NCI-H2171 (cell line): ENCODE measurements around the gene SLC16A12.

ENCODE experiments used
- DNase-seq: peaks from one replicate; lab custom pipeline; 2025; lab: John Stamatoyannopoulos, UW

SLC16A12 gene, protein sequence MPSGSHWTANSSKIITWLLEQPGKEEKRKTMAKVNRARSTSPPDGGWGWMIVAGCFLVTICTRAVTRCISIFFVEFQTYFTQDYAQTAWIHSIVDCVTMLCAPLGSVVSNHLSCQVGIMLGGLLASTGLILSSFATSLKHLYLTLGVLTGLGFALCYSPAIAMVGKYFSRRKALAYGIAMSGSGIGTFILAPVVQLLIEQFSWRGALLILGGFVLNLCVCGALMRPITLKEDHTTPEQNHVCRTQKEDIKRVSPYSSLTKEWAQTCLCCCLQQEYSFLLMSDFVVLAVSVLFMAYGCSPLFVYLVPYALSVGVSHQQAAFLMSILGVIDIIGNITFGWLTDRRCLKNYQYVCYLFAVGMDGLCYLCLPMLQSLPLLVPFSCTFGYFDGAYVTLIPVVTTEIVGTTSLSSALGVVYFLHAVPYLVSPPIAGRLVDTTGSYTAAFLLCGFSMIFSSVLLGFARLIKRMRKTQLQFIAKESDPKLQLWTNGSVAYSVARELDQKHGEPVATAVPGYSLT

GRCh38 chr10:89535171-89536012 lies at the start of gene SLC16A12:
TSS of gene SLC16A12 (minus strand) at chr10:89535594. CDS start at chr10:89462578, 73,016 bp downstream.
- DNase-seq = no peak

DNA sequence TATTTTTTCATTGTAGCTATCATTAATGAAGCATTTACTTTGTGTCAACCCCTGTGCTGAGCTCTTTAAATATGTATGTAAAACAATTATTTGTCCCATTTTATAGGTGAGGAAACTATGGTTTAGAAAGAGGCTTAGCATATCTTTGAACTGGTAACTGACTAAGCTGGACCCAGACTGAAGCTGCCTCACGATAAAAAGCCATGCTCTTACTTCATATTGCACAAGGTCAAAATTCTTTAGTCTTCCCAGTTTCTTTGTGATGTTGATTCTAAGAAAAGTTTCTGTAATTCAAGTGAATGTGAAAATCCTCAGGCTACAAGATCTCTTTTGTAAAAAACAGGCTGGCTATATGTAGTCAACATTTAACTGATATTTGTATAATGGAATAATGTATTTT lies 46.6 kb upstream of the SLC16A12 start:
- no peak for DNase-seq

- no peak for DNase-seq
Observed at GRCh38 chr10:89580243-89580642, 44.8 kb upstream of the SLC16A12 start.

GRCh38 chr10:89576696-89577095 lies 41.3 kb upstream of the SLC16A12 start:
- DNase-seq = no peak

GRCh38 chr10:89576022-89576421 lies 40.6 kb upstream of the SLC16A12 start:
- DNase-seq = no peak

- no peak for DNase-seq
Observed at GRCh38 chr10:89575031-89575430, 39.6 kb upstream of the SLC16A12 start.

DNA sequence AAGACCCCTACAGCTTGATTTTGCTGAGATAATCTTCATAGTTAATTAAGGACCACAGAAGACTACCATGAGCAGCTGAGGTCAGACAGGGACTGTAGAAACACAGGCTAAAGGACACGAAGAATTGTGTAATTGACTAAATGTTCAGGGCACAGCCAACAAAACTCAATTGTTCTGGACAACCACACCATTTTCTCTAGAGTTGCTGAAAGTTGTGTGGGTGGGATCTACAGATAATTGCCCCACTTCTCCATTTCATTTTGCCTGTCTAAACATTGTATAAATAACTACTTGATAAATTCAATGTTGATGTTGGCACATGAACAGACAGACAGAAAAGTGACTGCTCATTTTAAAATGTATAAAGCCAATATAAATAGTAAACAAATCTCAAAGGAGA lies 39.0 kb upstream of the SLC16A12 start:
- no peak for DNase-seq

DNA sequence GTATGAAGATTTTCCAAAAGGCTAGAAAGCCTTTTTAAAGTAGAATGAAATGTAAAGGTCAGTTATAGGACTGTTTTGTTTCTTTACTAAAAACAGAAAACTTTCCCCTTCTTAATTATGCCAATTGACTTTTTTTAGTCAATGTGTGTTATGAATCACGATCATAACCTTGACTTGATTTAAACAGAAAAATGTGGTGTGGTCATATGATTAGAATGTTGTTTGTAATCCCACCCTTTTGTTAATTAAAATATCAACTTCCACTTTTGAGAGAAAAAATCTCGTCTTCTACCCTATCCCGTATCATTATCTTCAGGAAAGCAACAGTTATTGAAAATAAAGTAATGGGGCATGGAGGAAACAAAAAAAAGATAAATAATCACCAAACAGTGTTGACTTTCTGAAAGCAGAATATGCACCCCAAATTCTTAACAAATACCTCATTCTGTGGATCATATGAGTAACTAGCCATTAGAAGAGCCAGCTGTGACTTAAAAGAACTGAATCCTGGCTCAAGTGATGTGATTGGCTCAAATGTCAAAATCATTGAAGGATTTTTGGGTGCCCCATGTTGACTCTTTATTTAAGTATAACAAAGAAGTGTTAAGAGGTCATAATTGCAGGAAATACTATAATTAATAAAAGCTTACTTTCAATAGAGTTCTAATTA lies 32.3 kb upstream of the SLC16A12 start:
- DNase-seq = no peak

GRCh38 chr10:89566992-89567391 lies 31.6 kb upstream of the SLC16A12 start:
- no peak for DNase-seq

GRCh38 chr10:89566095-89566950 lies 30.9 kb upstream of the SLC16A12 start:
- DNase-seq = no peak

GRCh38 chr10:89565180-89565579 lies 29.8 kb upstream of the SLC16A12 start:
- DNase-seq = no peak

DNA sequence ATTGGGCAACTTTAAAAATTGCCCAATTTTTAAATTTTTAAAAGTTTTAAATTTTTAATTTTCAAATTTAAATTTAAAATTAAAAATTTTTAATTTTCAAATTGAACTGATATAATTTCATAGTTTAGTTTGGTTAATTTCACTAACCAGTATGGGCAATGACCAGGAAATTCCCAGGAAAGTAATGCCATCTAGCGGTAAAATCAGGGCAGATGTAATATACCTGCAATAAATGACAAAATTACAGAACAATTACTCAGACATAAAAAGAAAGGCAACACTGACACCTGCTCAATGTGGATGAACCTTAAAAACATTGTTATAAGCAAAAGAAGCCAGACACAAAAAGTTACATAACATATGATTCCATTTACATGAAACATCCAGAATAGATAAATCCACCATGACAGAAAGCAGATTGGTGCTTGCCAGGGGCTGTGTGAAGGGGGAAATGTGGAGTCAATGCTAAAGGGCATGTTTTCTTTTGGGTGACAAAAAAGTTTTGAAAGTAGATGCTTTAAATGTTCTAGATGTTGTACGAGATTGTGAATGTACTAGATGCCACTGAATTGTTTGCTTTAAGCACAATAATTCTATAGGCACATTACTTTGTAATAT lies 28.6 kb upstream of the SLC16A12 start:
- peak; percentile 11 for DNase-seq

DNA sequence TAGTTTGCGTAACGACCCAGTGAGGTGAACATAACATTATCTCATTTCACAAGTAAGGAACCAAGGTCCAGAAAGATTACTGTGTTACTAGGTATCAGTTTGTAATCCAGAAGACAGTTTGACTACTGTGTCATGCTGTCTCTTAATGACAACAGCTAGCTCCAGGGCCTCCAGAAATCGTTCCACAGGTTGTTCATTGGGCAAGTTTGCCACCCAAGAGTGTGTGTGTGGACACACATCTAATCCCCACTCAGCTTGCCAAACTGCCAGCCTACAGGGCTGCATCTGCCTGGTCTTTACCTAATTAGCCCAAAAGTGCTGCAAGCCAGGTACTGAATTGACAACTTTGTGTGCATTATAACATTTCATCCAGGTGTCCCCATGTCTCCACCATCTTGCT lies 27.9 kb upstream of the SLC16A12 start:
- no peak for DNase-seq

DNA sequence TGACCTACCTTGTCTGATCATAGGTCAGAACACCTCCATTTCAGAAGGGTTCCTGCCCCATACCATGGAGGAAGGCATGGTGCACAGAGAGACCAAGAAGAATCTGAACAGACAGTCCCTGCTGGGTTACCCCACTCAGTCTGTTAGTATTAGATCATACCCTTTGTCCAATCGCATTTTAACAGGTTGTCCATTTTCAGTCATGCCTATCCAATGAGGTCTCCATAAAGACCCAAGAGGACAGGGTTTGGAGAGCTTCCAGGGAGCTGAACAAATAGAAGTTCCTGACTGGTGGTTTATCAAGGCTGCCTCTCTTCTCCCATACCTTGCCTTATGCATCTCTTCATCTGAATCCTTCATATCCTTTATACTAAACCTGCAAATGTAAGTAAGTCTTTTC lies 21.2 kb upstream of the SLC16A12 start:
- DNase-seq = no peak

- DNase-seq = no peak
Observed at GRCh38 chr10:89555688-89556445, 20.5 kb upstream of the SLC16A12 start.

DNA sequence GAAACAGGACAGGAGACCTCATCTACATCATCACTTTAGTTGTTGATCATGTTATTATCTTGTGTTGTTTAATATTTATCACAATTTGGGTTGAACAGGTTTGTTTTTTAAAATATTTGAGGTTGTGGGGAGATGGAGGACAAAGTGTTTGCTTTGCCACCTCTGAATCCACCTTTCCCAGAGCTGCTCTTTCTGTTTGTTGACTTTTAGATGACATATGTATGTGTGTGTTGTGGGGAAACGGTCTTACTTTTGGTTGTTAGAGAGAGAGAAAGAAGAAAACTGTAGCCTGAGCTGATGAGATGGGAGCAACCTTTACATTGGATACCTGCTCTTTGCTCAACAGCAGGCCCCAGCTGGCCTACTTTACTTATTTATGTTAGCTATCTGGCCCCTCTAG lies 19.0 kb upstream of the SLC16A12 start:
- DNase-seq = no peak

GRCh38 chr10:89553064-89553734 lies 17.8 kb upstream of the SLC16A12 start:
- no peak for DNase-seq

- DNase-seq = no peak
Observed at GRCh38 chr10:89552213-89552612, 16.8 kb upstream of the SLC16A12 start.

DNA sequence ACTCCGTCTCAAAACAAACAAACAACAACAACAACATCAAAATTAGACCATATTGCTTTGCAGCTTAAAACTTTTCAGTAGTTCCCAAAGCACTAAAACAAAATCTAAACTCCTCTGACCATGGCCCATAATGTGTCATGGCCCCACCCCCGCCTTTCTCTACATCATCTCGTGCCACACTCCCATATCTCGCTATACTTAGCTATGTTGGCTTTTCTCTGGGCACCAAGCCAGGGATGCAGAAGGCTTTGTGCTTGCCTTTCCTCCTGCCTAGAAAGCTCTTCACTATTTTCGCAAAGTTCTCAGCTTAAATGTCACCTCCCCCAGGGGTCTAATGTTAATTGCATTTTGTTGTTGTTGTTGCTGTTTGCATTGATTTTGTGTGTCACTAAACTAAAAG lies 15.1 kb upstream of the SLC16A12 start:
- DNase-seq = no peak

DNA sequence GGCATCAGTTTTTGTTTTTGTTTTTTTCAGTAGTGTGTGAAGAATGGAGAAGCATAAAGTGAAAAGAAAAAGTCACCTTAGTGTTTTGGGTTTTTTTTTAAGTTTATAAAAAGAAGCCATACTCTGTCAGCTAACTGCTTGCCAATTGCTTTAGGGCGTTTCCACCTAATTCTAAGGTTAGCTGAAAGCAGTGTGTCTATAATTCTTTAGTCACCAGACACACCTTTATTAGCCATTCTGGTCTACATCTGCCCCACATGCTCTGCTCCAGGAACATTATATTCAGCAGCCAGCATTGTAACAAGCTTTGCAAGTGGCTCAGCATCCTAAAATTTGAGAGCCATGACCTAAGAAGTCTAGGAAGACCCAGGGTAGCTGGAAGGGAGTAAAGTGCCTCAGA lies 14.1 kb upstream of the SLC16A12 start:
- DNase-seq = no peak
